HepG2 (cell line): ENCODE data around the gene ARHGAP9. TPM values are rescaled to one million over a fixed set of nuclear protein-coding genes. Genes with fewer than 3 reads are reported as not detected.
A peak's percentile ranks its signal among the peaks of the same experiment; 100 is the strongest.

ENCODE experiments used
- CBX5 ChIP-seq: sonication (generic); formaldehyde crosslinking; IDR thresholded peaks from 2 replicates; pipeline ENCODE4 v1.4.0; 2020; ENCODE audit warnings: missing genetic modification reagents, borderline replicate concordance
- HIVEP1 ChIP-seq: sonication (generic); formaldehyde crosslinking; IDR thresholded peaks from 2 replicates; pipeline ENCODE4 v1.4.0; 2020; ENCODE audit warnings: mild to moderate bottlenecking, missing genetic modification reagents
- HNF4A ChIP-seq: sonication (generic); formaldehyde crosslinking; IDR thresholded peaks from 2 replicates; pipeline ENCODE4 v1.4.0; 2020; ENCODE audit warnings: missing genetic modification reagents
- IRF2 ChIP-seq: IDR thresholded peaks from 2 replicates; pipeline ENCODE4 v1.6.1; 2018; ENCODE audit warnings: missing genetic modification reagents, missing compliant biosample characterization
- KAT8 ChIP-seq: IDR thresholded peaks from 2 replicates; pipeline ENCODE4 v1.6.1; 2016; ENCODE audit warnings: missing genetic modification reagents, missing compliant biosample characterization
- MTF2 ChIP-seq: sonication (generic); formaldehyde crosslinking; IDR thresholded peaks from 2 replicates; pipeline ENCODE4 v1.5.0; 2020; ENCODE audit warnings: missing genetic modification reagents, borderline replicate concordance
- MXI1 ChIP-seq: IDR thresholded peaks from 3 replicates; pipeline ENCODE4 v1.6.1; 2012; ENCODE audit warnings: low read depth, low read length, inconsistent platforms, borderline replicate concordance
- NCOR1 ChIP-seq: fragments of 200-600 bp; sonication (generic); IDR thresholded peaks from 2 replicates; pipeline ENCODE4 v1.7.0; 2017; ENCODE audit warnings: antibody characterized with exemption, low read length, borderline replicate concordance
- NFE2L1 ChIP-seq: sonication (generic); formaldehyde crosslinking; IDR thresholded peaks from 2 replicates; pipeline ENCODE4 v1.4.0; 2020; ENCODE audit warnings: missing genetic modification reagents, mild to moderate bottlenecking, borderline replicate concordance
- NONO ChIP-seq, 2 experiments: fragments of 450-650 bp in 1 of 2; sonication (generic) in 1 of 2; formaldehyde crosslinking in 1 of 2; IDR thresholded peaks in 1 of 2; conservative IDR thresholded peaks in 1 of 2; 2 replicates each; pipeline versions ENCODE4 v1.6.1 to v1.8.0; 2017 to 2022; ENCODE audit warnings: mild to moderate bottlenecking in 1 of 2, missing genetic modification reagents in 1 of 2, moderate library complexity in 1 of 2
- NR2F2 ChIP-seq: IDR thresholded peaks from 2 replicates; pipeline ENCODE4 v1.6.1; 2012; ENCODE audit warnings: low read depth, inconsistent platforms, borderline replicate concordance
- POLR2AphosphoS2 ChIP-seq: IDR thresholded peaks from 2 replicates; pipeline ENCODE4 v1.6.1; 2011; ENCODE audit warnings: low read depth, low read length, improper control_type of control experiment
- PRDM4 ChIP-seq: sonication (generic); formaldehyde crosslinking; IDR thresholded peaks from 2 replicates; pipeline ENCODE4 v1.9.0; 2021; ENCODE audit warnings: missing genetic modification reagents, borderline replicate concordance
- RFX5 ChIP-seq: IDR thresholded peaks from 2 replicates; pipeline ENCODE4 v1.6.1; 2011; ENCODE audit warnings: low read depth, low read length, improper control_type of control experiment
- SIX1 ChIP-seq: sonication (generic); formaldehyde crosslinking; IDR thresholded peaks from 2 replicates; pipeline ENCODE4 v1.4.0; 2020; ENCODE audit warnings: missing genetic modification reagents, borderline replicate concordance
- SMAD9 ChIP-seq: sonication (generic); formaldehyde crosslinking; IDR thresholded peaks from 2 replicates; pipeline ENCODE4 v1.5.1; 2020; ENCODE audit warnings: mild to moderate bottlenecking, missing genetic modification reagents
- SMARCC2 ChIP-seq: fragments of 450-650 bp; IDR thresholded peaks from 2 replicates; pipeline ENCODE4 v1.6.1; 2017; ENCODE audit warnings: antibody characterized with exemption, mild to moderate bottlenecking
- TAF1 ChIP-seq: sonication (generic); formaldehyde crosslinking; IDR thresholded peaks from 2 replicates; pipeline ENCODE4 v1.4.0; 2020; ENCODE audit warnings: missing genetic modification reagents
- YY1 ChIP-seq: IDR thresholded peaks from 2 replicates; pipeline ENCODE4 v1.6.1; 2011; ENCODE audit warnings: low read length, low read depth, moderate library complexity, mild to moderate bottlenecking; ENCODE audit not compliant: insufficient read depth, insufficient replicate concordance
- ZBTB21 ChIP-seq: sonication (generic); formaldehyde crosslinking; IDR thresholded peaks from 2 replicates; pipeline ENCODE4 v1.4.0; 2020; ENCODE audit warnings: missing genetic modification reagents
- ZBTB3 ChIP-seq: sonication (generic); formaldehyde crosslinking; IDR thresholded peaks from 2 replicates; pipeline ENCODE4 v1.4.0; 2020; ENCODE audit warnings: low read depth, mild to moderate bottlenecking, moderate library complexity, missing genetic modification reagents, borderline replicate concordance
- ZMYM2 ChIP-seq: sonication (generic); formaldehyde crosslinking; IDR thresholded peaks from 2 replicates; pipeline ENCODE4 v1.8.0; 2022; ENCODE audit warnings: mild to moderate bottlenecking, missing genetic modification reagents
- ZNF24 ChIP-seq: fragments of 450-650 bp; IDR thresholded peaks from 2 replicates; pipeline ENCODE4 v1.6.1; 2017; ENCODE audit warnings: antibody characterized with exemption, mild to moderate bottlenecking
- ZNF274 ChIP-seq: sonication (generic); formaldehyde crosslinking; IDR thresholded peaks from 2 replicates; pipeline ENCODE4 v1.5.1; 2020; ENCODE audit warnings: mild to moderate bottlenecking, missing genetic modification reagents
- ZNF30 ChIP-seq: sonication (generic); formaldehyde crosslinking; IDR thresholded peaks from 2 replicates; pipeline ENCODE4 v1.5.0; 2020; ENCODE audit warnings: mild to moderate bottlenecking, missing genetic modification reagents
- ZNF431 ChIP-seq: sonication (generic); formaldehyde crosslinking; IDR thresholded peaks from 2 replicates; pipeline ENCODE4 v1.9.0; 2022; ENCODE audit warnings: missing genetic modification reagents, low read depth, mild to moderate bottlenecking, borderline replicate concordance
- ZNF44 ChIP-seq: sonication (generic); formaldehyde crosslinking; IDR thresholded peaks from 2 replicates; pipeline ENCODE4 v1.5.1; 2020; ENCODE audit warnings: mild to moderate bottlenecking, missing genetic modification reagents
- ZNF546 ChIP-seq: sonication (generic); formaldehyde crosslinking; conservative IDR thresholded peaks from 2 replicates; pipeline ENCODE4 v1.8.1; 2023; ENCODE audit warnings: mild to moderate bottlenecking, missing genetic modification reagents
- ZNF563 ChIP-seq: sonication (generic); formaldehyde crosslinking; IDR thresholded peaks from 2 replicates; pipeline ENCODE4 v1.8.0; 2022; ENCODE audit warnings: mild to moderate bottlenecking, moderate library complexity, missing genetic modification reagents
- ZNF879 ChIP-seq: sonication (generic); formaldehyde crosslinking; IDR thresholded peaks from 2 replicates; pipeline ENCODE4 v1.8.1; 2023; ENCODE audit warnings: missing genetic modification reagents
- ZNF883 ChIP-seq: sonication (generic); formaldehyde crosslinking; IDR thresholded peaks from 2 replicates; pipeline ENCODE4 v1.5.1; 2020; ENCODE audit warnings: mild to moderate bottlenecking, missing genetic modification reagents; ENCODE audit errors: not compliant biosample characterization
- ZSCAN12 ChIP-seq: sonication (generic); formaldehyde crosslinking; IDR thresholded peaks from 2 replicates; pipeline ENCODE4 v1.9.0; 2021; ENCODE audit warnings: mild to moderate bottlenecking, missing genetic modification reagents
- polyA plus RNA-seq, 8 experiments: library from polyadenylated mRNA; depleted of rRNA in 3 of 8; stranded (reverse) in 7 of 8; unstranded in 1 of 8; fragments of >200 nt; fragmentation: Illumina TruSeq in 4 of 8; extraction: Trizol in 4 of 8; gene quantifications; 2 replicates each; pipeline versions ENCODE4 v1.2.1 to v1.2.3, GENCODE V29; 2011 to 2016; ENCODE audit warnings: low read depth in 4 of 8, missing spikeins in 1 of 8, mixed read lengths in 1 of 8; ENCODE audit not compliant: insufficient read depth in 1 of 8
- total RNA-seq, 5 experiments: library from RNA; depleted of rRNA; stranded (reverse); fragments of >200 nt; fragmentation: Illumina TruSeq; extraction: Trizol; gene quantifications; 2 replicates each; pipeline ENCODE4 v1.2.3, GENCODE V29; 2016; ENCODE audit warnings: low read depth in 1 of 5

The ARHGAP9 gene
- total and polyA plus RNA-seq, 2 of the 13 experiments (the other 11 are each of a cell fraction or from before 2014, with no cell fraction given) = 0.18 to 1.2 TPM

GRCh38 chr12:57451233-57451778 is 28.4 kb downstream of the ARHGAP9 start (continued):
- TF ChIP-seq SMARCC2 (no peak), NFE2L1 (CRISPR knock-in tag) (no peak), ZNF879 (CRISPR knock-in tag) (no peak), ZNF30 (no peak), ZBTB3 (CRISPR knock-in tag) (peak; percentile 87; the same call in 1 of the 2 replicates), SIX1 (CRISPR knock-in tag) (peak; percentile 90), SMAD9 (CRISPR knock-in tag) (no peak), TAF1 (no peak; the same call in 1 of the 2 replicates), ZNF563 (CRISPR knock-in tag) (peak; percentile 28; the same call in 1 of the 2 replicates), PRDM4 (CRISPR knock-in tag) (no peak), ZNF24 (no peak; the same call in 1 of the 2 replicates), HIVEP1 (CRISPR knock-in tag) (peak; percentile 99), MXI1 (peak; percentile 90; the same call in 1 of the 3 replicates), NCOR1 (peak; percentile 99), RFX5 (no peak), CBX5 (peak; percentile 94; the same call in 1 of the 2 replicates), KAT8 (peak; percentile 85), POLR2AphosphoS2 (no peak), ZMYM2 (CRISPR knock-in tag) (peak; percentile 69; the same call in 1 of the 2 replicates), NR2F2 (no peak), YY1 (peak; percentile 50), NONO (IDR thresholded peaks at IDR 0.05) (no peak), NONO (CRISPR knock-in tag; conservative IDR thresholded peaks at IDR 0.05) (peak; percentile 95), IRF2 (CRISPR knock-in tag) (peak; percentile 96), ZNF546 (CRISPR knock-in tag) (no peak), ZNF883 (CRISPR knock-in tag) (peak; percentile 84), ZNF44 (no peak), ZBTB21 (peak; percentile 58; the same call in 1 of the 2 replicates), ZNF274 (CRISPR knock-in tag) (no peak; the same call in 1 of the 2 replicates), MTF2 (CRISPR knock-in tag) (no peak), HNF4A (CRISPR knock-in tag) (peak; percentile 98), ZNF431 (CRISPR knock-in tag) (peak; percentile 94), ZSCAN12 (CRISPR knock-in tag) (no peak)
